SJCRH30 (cell line): ENCODE measurements around the gene XIRP2. TPM values are rescaled to one million over a fixed set of nuclear protein-coding genes. Genes with fewer than 3 reads are reported as not detected.
"Not testable (repeated sequence)": the region's sequence is repeated elsewhere in the genome, so short reads cannot be mapped to it uniquely, and the experiment has no call there.

ENCODE experiments used
- DNase-seq, 2 experiments: peaks; one replicate each; pipeline ENCODE4 v3.0.0-alpha.2; 2015 to 2020
- H3K27ac ChIP-seq: fragments of 250-450 bp; sonication (Bioruptor Pico); 2 replicates; pipeline ENCODE4 v1.5.1; 2020; ENCODE audit warnings: mild to moderate bottlenecking, moderate library complexity
- H3K27me3 ChIP-seq: fragments of 250-450 bp; sonication (Bioruptor Pico); 2 replicates; pipeline ENCODE4 v1.5.1; 2020; ENCODE audit warnings: mild to moderate bottlenecking, moderate library complexity
- H3K36me3 ChIP-seq: fragments of 250-450 bp; sonication (Bioruptor Pico); 2 replicates; pipeline ENCODE4 v1.5.1; 2020; ENCODE audit warnings: mild to moderate bottlenecking, moderate library complexity
- H3K4me1 ChIP-seq: fragments of 250-450 bp; sonication (Bioruptor Pico); 2 replicates; pipeline ENCODE4 v1.5.1; 2020; ENCODE audit warnings: mild to moderate bottlenecking, moderate library complexity
- H3K4me3 ChIP-seq: fragments of 250-450 bp; sonication (Bioruptor Pico); 2 replicates; pipeline ENCODE4 v1.5.1; 2020; ENCODE audit warnings: mild to moderate bottlenecking, moderate library complexity
- H3K9me3 ChIP-seq: fragments of 250-450 bp; sonication (Bioruptor Pico); replicated peaks from 2 replicates; pipeline ENCODE4 v1.5.1; 2020; ENCODE audit warnings: mild to moderate bottlenecking, moderate library complexity
- total RNA-seq: library from RNA; depleted of rRNA; stranded (reverse); fragments of >200 nt; shearing (Covaris generic); gene quantifications from 2 replicates; pipeline ENCODE4 v1.2.3, GENCODE V29; 2014

XIRP2 gene
- total RNA-seq, 1 experiment from 2014 or later = 0.24 TPM

DNA sequence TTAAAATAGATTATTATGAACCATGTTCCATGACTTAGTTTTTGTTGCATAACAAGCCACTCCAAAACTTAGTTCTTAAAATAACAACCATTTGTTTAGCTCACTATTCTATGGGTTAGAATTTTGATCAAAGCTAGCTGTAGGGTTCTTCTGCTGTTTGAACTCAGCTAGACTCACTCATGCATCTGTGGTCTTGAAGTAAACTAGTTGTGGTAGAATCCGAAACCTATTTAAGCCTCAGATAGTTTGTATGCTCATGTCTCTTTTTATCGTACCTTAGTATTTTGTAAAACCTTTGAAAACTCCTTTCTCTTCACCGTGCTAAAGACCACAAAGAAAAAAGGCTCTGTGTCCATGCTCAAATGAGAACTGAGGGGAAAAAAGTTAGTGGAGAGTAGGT is 166.6 kb downstream of the XIRP2 start:
- no peaks in the 10 kb centered on the region for H3K4me1 ChIP-seq
- no peaks in the 10 kb centered on the region for H3K36me3 ChIP-seq
- no peak overlapping the region for H3K4me3 ChIP-seq
- no peaks in the 10 kb centered on the region for H3K9me3 ChIP-seq
- no peaks in the 10 kb centered on the region for H3K27me3 ChIP-seq
- no peak for DNase-seq
- no peak overlapping the region for H3K27ac ChIP-seq

DNA sequence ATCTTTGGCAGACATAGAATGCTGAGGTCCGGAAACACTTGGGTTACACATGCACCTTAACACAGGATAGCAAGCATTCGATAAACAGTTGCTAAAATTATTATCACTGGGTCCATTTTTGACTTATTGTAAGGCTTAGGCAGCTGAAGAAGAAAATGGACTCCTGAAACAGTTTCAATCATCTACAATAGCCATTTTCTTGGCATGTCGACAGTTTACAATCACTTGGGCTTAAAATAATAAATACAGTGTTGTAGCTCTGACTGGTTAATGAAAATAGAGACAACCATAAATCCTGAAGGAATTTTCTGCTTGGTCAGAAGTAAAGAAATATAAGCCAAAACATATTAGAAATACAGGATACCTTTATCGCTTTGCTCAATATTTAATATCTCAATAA is 169.2 kb downstream of the XIRP2 start:
- no peak overlapping the region for H3K27ac ChIP-seq
- no peaks in the 10 kb centered on the region for H3K36me3 ChIP-seq
- H3K4me3 ChIP-seq = no peak overlapping the region
- DNase-seq = no peak
- H3K9me3 ChIP-seq = no peaks in the 10 kb centered on the region
- H3K4me1 ChIP-seq = no peaks in the 10 kb centered on the region
- H3K27me3 ChIP-seq = no peaks in the 10 kb centered on the region

DNA sequence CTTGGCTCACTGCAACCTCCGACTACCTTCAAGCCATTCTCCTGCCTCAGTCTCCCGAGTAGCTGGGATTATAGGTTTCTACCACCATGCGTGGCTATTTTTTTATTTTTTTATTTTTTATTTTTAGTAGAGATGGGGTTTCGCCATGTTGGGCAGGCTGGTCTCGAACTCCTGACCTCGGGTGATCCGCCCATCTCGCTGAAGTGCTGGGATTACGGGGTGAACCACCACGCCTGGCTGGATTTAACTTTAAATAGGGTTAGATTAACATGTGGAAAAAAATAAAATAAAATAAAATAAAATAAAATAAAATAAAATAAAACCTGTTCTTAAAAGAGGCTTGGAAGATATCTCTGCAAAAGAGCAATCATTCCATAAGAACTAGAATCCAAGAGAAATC is 170.9 kb downstream of the XIRP2 start:
- H3K4me3 ChIP-seq = no peak overlapping the region
- no peaks in the 10 kb centered on the region for H3K36me3 ChIP-seq
- H3K4me1 ChIP-seq = no peaks in the 10 kb centered on the region
- no peak for DNase-seq
- no peak overlapping the region for H3K27ac ChIP-seq
- H3K27me3 ChIP-seq = no peaks in the 10 kb centered on the region
- H3K9me3 ChIP-seq = no peaks in the 10 kb centered on the region

DNA sequence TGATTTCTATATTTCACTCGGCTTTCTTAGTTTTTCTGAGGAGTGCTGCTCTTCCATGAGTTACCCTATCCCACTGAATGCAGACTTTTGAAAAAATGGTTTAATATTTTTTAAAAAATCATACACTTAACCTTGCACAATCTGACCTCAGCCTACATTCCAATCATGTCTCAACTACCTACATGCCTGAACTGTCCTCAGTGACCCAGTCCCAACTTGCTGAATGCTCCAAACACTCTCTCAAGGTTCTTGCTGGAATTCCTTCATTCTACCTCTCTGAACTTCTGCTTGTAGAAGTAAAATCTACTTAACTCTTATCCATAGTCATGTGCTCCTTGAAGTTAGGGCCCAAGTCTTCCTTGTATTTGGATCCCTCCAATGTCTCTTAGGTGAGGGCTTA is 181.6 kb downstream of the XIRP2 start:
- no peak for DNase-seq
- H3K4me1 ChIP-seq = no peaks in the 10 kb centered on the region
- no peak overlapping the region for H3K4me3 ChIP-seq
- H3K36me3 ChIP-seq = no peaks in the 10 kb centered on the region
- no peak overlapping the region for H3K27ac ChIP-seq
- H3K27me3 ChIP-seq = no peaks in the 10 kb centered on the region
- no peaks in the 10 kb centered on the region for H3K9me3 ChIP-seq

DNA sequence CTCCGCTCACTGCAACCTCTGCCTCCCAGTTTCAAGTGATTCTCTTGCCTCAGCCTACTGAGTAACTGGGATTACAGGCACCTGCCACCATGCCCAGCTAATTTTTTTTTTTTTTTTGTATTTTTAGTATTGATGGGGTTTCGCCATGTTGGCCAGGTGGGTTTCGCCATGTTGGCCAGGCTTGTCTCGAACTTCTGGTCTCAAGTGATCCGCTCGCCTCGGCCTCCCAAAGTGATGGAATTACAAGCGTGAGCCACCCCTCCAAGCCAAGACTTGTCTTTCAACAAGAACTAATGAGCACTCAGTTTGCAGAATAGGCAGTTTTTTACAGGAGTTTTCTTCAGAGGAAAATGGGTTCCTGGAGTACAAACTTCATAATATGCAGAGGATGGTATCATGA is 187.4 kb downstream of the XIRP2 start:
- H3K4me1 ChIP-seq, DNase-seq, H3K27me3 ChIP-seq, H3K36me3 ChIP-seq, H3K4me3 ChIP-seq, H3K27ac ChIP-seq, H3K9me3 ChIP-seq: not testable (repeated sequence)

DNA sequence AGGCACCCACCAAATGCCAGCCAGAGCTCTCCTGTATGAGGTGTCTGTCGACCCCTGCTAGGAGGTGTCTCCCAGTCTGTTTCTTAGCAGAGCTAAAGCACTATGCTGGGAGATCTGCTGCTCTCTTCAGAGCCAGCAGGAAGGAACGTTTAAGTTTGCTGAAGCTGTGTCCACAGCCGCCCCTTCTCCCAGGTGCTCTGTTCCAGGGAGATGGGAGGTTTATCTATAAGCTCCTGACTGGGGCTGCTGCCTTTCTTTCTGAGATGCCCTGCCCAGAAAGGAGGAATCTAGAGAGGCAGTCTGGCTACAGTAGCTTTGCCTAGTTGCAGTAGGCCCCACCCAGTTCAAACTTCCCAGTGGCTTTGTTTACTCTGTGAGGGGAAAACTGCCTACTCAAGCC is 210.7 kb downstream of the XIRP2 start:
- H3K36me3 ChIP-seq, H3K4me3 ChIP-seq, H3K27ac ChIP-seq, H3K27me3 ChIP-seq, DNase-seq, H3K4me1 ChIP-seq, H3K9me3 ChIP-seq: not testable (repeated sequence)

DNA sequence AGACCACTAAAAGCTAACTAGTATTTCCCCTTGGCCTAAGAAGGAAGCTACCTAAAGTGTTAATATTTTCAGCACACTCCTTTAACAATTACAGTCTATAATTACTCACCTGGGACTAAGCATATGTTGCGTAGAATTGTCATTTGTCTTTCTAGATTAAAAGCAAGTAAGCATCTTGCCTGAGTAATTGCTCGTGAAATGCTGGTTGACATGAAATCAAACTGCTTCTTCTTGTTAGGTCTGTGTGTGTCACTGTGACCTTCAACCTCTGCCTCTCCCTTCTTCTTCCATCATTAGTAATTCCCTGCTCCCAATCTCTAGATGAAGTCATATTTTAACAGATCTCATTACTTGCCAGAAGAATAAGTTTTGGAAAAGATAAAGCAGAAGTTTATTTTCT is 212.2 kb downstream of the XIRP2 start:
- Histone ChIP-seq H3K27me3 (no peaks in the 10 kb centered on the region), H3K27ac (no peak overlapping the region), H3K4me3 (no peak overlapping the region), H3K4me1 (no peaks in the 10 kb centered on the region), H3K9me3 (no peaks in the 10 kb centered on the region), H3K36me3 (no peaks in the 10 kb centered on the region)
- DNase-seq = no peak

DNA sequence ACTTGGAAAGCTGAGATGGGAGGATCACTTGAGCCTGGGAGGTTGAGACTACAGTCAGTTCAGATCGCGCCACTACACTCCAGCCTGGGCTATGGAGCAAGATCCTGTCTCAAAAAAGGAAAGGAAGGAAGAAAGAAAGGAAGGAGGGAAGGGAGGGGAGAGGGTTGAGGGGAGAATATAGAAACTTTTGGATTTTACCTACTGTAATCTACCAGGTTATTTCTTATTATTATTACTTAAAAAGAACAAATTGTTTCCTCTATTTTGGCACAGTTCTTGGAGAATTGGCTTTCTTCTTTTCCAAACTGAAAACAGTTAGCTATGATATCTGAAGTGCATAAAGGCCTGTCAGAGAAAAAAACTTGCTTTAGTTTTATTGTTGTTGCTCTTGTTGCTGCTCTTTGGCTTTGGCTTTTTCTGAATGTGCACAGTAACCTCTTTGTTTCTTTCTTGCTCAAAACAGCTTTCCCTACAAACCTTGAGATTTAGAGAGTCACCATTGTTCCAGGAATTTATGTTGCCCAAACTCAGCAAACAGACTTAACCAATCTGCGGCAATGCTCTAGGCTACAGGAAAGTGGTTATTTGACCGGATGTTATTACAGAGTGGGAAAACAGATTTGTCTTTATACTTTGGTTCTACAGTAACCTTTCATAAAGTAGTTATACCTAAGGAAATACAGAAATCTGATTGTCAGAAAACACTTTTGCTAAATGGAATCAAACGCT is 214.9 kb downstream of the XIRP2 start:
- no peak overlapping the region for H3K27ac ChIP-seq

DNA sequence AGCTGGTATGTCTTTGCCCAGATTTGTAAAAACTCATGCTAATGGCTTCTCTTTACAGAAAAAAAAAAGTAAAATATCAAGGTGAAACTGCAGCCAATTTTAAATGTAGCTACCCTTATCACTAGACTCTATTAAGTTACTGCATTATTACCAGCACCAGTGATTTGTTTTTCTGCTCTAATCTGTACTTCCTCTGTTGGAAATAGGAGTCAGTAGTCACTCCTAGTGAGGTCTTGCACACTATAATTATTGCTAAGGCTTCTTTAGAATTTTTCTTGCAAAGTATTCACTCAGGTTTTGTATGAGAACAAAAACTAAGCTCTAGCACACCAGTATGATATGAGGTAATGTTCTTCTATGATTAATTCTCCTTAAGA is 215.5 kb downstream of the XIRP2 start:
- Histone ChIP-seq H3K9me3 (no peaks in the 10 kb centered on the region), H3K36me3 (no peaks in the 10 kb centered on the region)
- no peak for DNase-seq

More for the DNA sequence above, 214.9 kb downstream of the XIRP2 start:
- H3K4me3 ChIP-seq = no peak overlapping the region
- H3K36me3 ChIP-seq = no peaks in the 10 kb centered on the region
- no peaks in the 10 kb centered on the region for H3K27me3 ChIP-seq
- H3K9me3 ChIP-seq = no peaks in the 10 kb centered on the region
- no peaks in the 10 kb centered on the region for H3K4me1 ChIP-seq
- no peak for DNase-seq

DNA sequence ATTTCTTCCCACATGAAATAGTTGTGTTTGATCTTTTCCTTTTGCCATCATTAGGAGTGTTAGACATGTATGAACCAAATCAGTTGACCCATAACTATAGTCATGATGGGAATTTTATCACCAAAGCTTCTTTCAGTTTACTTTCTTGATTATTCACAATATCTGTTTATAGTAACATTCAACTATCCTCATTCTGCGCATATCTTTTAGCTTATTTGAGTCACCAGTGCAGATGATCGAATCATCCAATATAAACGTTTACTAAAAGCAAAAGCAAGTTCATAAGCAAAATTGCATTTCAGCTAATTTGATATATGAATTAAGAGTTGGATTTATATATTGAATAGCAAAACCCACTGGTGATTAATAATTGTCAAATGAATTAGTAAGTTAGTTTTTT is 216.4 kb downstream of the XIRP2 start:
- H3K27me3 ChIP-seq = no peaks in the 10 kb centered on the region
- no peak for DNase-seq
- H3K36me3 ChIP-seq = no peaks in the 10 kb centered on the region
- H3K27ac ChIP-seq = no peak overlapping the region
- no peaks in the 10 kb centered on the region for H3K9me3 ChIP-seq
- H3K4me1 ChIP-seq = no peaks in the 10 kb centered on the region
- H3K4me3 ChIP-seq = no peak overlapping the region

More for the DNA sequence above, 215.5 kb downstream of the XIRP2 start:
- Histone ChIP-seq H3K27ac (no peak overlapping the region), H3K4me1 (no peaks in the 10 kb centered on the region), H3K27me3 (no peaks in the 10 kb centered on the region), H3K4me3 (no peak overlapping the region)

DNA sequence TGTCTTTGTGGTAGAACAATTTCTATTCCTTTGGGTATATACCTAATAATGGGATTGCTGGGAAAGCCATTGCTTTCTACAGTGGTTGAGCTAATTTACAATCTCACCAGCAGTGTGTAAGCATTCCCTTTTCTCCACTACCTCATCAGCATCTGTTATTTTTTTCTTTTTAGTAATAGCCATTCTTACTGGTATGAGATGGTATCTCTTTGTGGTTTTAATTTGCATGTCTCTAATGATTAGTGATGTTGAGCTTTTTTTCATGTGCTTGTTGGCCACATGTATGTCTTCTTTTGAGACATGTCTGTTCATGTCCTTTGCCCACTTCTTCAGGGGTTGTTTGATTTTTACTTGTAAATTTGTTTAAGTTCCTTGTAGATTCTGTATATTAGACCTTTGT is 221.4 kb downstream of the XIRP2 start:
- H3K36me3 ChIP-seq, H3K9me3 ChIP-seq, H3K27ac ChIP-seq, H3K4me3 ChIP-seq, H3K4me1 ChIP-seq, H3K27me3 ChIP-seq, DNase-seq: not testable (repeated sequence)

DNA sequence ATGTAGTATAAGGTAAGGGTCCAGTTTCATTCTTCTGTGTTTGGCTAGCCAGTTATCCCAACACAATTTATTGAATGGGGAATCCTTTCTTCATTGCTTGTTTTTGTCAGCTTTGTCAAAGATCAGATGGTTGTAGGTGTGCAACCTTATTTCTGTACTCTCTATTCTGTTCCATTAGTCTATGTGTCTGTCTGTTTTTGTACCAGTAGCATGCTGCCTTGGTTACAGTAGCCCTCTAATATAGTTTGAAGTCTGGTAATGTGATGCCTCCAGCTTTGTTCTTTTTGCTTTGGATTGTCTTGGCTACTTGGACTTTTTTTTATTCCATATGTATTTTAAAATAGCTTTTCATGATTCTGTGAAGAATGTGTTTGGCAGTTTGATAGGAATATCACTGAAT is 222.1 kb downstream of the XIRP2 start:
- no peak overlapping the region for H3K27ac ChIP-seq
- no peak for DNase-seq
- H3K4me1 ChIP-seq = no peaks in the 10 kb centered on the region
- H3K27me3 ChIP-seq = no peaks in the 10 kb centered on the region
- H3K36me3 ChIP-seq = no peaks in the 10 kb centered on the region
- H3K9me3 ChIP-seq = no peaks in the 10 kb centered on the region
- H3K4me3 ChIP-seq = no peak overlapping the region

DNA sequence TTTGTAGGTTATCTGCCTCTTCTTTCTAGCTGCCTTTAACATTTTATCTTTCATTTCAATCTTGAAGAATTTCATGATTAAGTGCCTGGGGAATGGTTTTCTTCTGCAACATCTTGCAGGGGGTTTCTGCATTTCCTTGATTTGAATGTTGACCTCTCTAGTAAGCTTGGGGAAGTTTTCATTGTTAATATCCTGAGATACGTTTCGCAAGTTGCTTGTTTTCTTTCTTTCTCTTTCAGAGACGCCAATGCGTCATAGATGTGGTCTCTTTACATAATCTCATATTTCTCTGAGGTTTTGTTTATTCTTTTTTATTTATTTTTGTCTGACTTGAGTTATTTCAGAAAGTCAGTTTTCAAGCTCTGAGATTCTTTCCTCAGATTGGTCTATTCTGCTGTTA is 225.7 kb downstream of the XIRP2 start:
- Histone ChIP-seq H3K4me3 (no peak overlapping the region), H3K27ac (no peak overlapping the region), H3K4me1 (no peaks in the 10 kb centered on the region), H3K36me3 (no peaks in the 10 kb centered on the region), H3K9me3 (no peaks in the 10 kb centered on the region), H3K27me3 (no peaks in the 10 kb centered on the region)
- DNase-seq = no peak

DNA sequence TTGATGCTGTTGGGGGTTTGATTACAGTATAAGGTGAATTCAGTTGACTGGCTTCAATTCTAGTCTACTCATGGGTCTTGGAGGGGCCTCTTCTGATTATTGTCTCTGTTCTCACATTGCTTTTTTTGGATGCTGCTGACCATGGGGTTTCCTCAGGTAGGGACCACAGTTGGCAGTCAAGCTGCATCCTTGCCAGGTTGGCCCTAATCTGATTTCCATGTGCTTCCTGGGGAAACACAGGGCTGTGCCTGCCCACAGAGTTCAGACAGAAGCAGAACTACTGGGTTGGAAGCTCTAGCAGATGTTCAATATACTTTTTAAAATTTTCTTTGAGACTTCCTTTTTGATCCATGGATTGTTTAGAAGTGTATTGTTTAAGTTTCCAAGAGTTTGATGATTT is 227.3 kb downstream of the XIRP2 start:
- H3K9me3 ChIP-seq = no peaks in the 10 kb centered on the region
- H3K27me3 ChIP-seq = no peaks in the 10 kb centered on the region
- DNase-seq = no peak
- H3K27ac ChIP-seq = no peak overlapping the region
- no peak overlapping the region for H3K4me3 ChIP-seq
- no peaks in the 10 kb centered on the region for H3K36me3 ChIP-seq
- H3K4me1 ChIP-seq = no peaks in the 10 kb centered on the region

DNA sequence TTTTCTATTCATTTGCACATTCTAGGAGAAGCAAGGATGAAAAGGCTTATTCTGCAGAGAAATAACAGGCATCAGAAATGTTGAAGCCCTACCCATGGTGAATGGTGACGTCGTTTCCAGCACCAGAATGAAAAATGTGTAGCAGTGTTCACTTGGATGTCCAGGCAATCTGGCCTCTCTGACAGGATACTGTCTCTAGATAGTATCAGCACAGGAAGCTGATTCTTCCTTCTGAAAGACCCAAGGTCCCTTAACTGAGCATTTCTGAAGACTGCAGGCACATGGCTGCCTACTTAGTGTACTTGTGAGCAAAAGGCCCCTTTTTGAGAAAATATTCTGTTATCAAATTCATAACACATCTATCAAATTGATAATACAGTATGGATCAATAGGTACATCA is 234.1 kb downstream of the XIRP2 start:
- Histone ChIP-seq H3K27ac (no peak overlapping the region), H3K4me3 (no peak overlapping the region), H3K27me3 (no peaks in the 10 kb centered on the region), H3K9me3 (no peaks in the 10 kb centered on the region), H3K36me3 (no peaks in the 10 kb centered on the region), H3K4me1 (no peaks in the 10 kb centered on the region)
- no peak for DNase-seq

DNA sequence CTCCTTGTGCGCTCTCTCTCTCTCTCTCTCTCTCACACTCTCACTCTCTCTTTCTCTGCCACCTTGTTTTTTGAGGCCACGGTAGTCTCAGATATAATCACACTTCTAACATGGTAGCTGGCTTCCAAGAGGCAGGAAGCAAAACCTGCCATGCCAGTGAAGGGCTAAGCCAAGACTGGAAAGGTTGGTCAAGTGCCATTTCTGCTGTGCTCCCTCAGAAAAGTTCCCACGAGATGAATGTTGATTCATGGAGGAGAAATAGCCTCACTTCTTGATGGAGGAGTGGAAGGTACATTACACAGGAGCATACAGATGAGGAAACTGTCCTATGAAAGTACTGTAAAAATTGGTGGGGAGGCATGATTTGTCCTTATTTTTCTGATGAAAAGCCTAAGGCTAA is 237.9 kb downstream of the XIRP2 start:
- Histone ChIP-seq H3K36me3 (no peaks in the 10 kb centered on the region), H3K9me3 (no peaks in the 10 kb centered on the region), H3K4me1 (no peaks in the 10 kb centered on the region), H3K27me3 (no peaks in the 10 kb centered on the region), H3K27ac (no peak overlapping the region), H3K4me3 (no peak overlapping the region)
- DNase-seq = no peak
